ENCODE measurements around the gene SORCS2. TPM values are rescaled to one million over a fixed set of nuclear protein-coding genes. Genes with fewer than 3 reads are reported as not detected.

The SORCS2 gene
- total RNA-seq, 4 donors from 2014 or later: 0.48 to 1.8 (median 0.68) TPM; not detected in 1

- peaks cover 0 to 6% (median 0%) of the 10 kb centered on the region in 4 donors for H3K4me1 ChIP-seq
- WGBS, 2 donors (ENCODE audit: low coverage in 1 of 2): 65% methylated on average over 20 of the region's 22 CpGs; no CpG with 5 or more reads in 1 of the 2 donors
- no peaks in the 10 kb centered on the region for H3K9me3 ChIP-seq
- in situ Hi-C loops (cut with MboI; ENCODE audit: low pct_ligation_motif_present in 1 of 4, low pct_unique_long_range_greater_than_20kb in 1 of 4, low sequenced_read_pairs in 3 of 4): no loop called here
- H3K27ac ChIP-seq: no peak overlapping the region
- H3K4me3 ChIP-seq: no peak overlapping the region
- no peaks in the 10 kb centered on the region for H3K27me3 ChIP-seq
- DNase-seq: no peak
- TF ChIP-seq CTCF (IDR thresholded peaks at IDR 0.05): no peak
- TF ChIP-seq EP300 (IDR thresholded peaks at IDR 0.05; ENCODE audit: low read depth): no peak
- TF ChIP-seq POLR2A (IDR thresholded peaks at IDR 0.05): no peak
- TF ChIP-seq POLR2AphosphoS5 (IDR thresholded peaks at IDR 0.05): no peak
- no peaks in the 10 kb centered on the region for H3K36me3 ChIP-seq
- intact Hi-C loops (cut with DNase I; ENCODE audit: low total_unique reads): no loop called here
Observed at GRCh38 chr4:7328913-7329638, 136.7 kb downstream of the SORCS2 start.

GRCh38 chr4:7330031-7330596 lies 137.8 kb downstream of the SORCS2 start:
- in situ Hi-C loops (cut with MboI; ENCODE audit: low pct_ligation_motif_present in 1 of 4, low pct_unique_long_range_greater_than_20kb in 1 of 4, low sequenced_read_pairs in 3 of 4): no loop called here
- intact Hi-C loops (cut with DNase I; ENCODE audit: low total_unique reads): no loop called here
- no peaks in the 10 kb centered on the region for H3K9me3 ChIP-seq
- H3K36me3 ChIP-seq: no peaks in the 10 kb centered on the region
- no peak for TF ChIP-seq EP300 (IDR thresholded peaks at IDR 0.05; ENCODE audit: low read depth)
- no peak for TF ChIP-seq POLR2A (IDR thresholded peaks at IDR 0.05)
- no peak for TF ChIP-seq CTCF (IDR thresholded peaks at IDR 0.05)
- no peak for TF ChIP-seq POLR2AphosphoS5 (IDR thresholded peaks at IDR 0.05)
- H3K4me1 ChIP-seq: peaks cover 0 to 6% (median 0%) of the 10 kb centered on the region in 4 donors
- no peaks in the 10 kb centered on the region for H3K27me3 ChIP-seq
- DNase-seq: no peak
- no peak overlapping the region for H3K4me3 ChIP-seq
- no peak overlapping the region for H3K27ac ChIP-seq
- WGBS, 2 donors (ENCODE audit: low coverage in 1 of 2): 84 to 85% methylated on average over 6 to 17 of the region's 17 CpGs

- Histone ChIP-seq H3K27me3 (no peaks in the 10 kb centered on the region), H3K4me1 (peaks cover 0 to 11% (median 3%) of the 10 kb centered on the region in 4 donors), H3K9me3 (no peaks in the 10 kb centered on the region), H3K27ac (no peak overlapping the region), H3K4me3 (no peak overlapping the region), H3K36me3 (no peaks in the 10 kb centered on the region)
- 20 to 87% methylated on average over 1 to 22 of the region's 22 CpGs for WGBS, 2 donors (ENCODE audit: low coverage in 1 of 2)
- intact Hi-C loops (cut with DNase I; ENCODE audit: low total_unique reads) (no loop called here), in situ Hi-C loops (cut with MboI; ENCODE audit: low pct_ligation_motif_present in 1 of 4, low pct_unique_long_range_greater_than_20kb in 1 of 4, low sequenced_read_pairs in 3 of 4) (no loop called here)
- TF ChIP-seq POLR2AphosphoS5 (IDR thresholded peaks at IDR 0.05) (no peak), EP300 (IDR thresholded peaks at IDR 0.05; ENCODE audit: low read depth) (no peak), CTCF (IDR thresholded peaks at IDR 0.05) (no peak), POLR2A (IDR thresholded peaks at IDR 0.05) (no peak)
- no peak for DNase-seq
Observed at GRCh38 chr4:7330811-7331681, 138.7 kb downstream of the SORCS2 start.

GRCh38 chr4:7331682-7332000 lies 139.3 kb downstream of the SORCS2 start:
- Histone ChIP-seq H3K36me3 (no peaks in the 10 kb centered on the region), H3K9me3 (no peaks in the 10 kb centered on the region), H3K4me3 (no peak overlapping the region), H3K27me3 (no peaks in the 10 kb centered on the region), H3K4me1 (peaks cover 0 to 11% (median 3%) of the 10 kb centered on the region in 4 donors), H3K27ac (no peak overlapping the region)
- in situ Hi-C loops (cut with MboI; ENCODE audit: low pct_ligation_motif_present in 1 of 4, low pct_unique_long_range_greater_than_20kb in 1 of 4, low sequenced_read_pairs in 3 of 4): no loop called here
- TF ChIP-seq EP300 (IDR thresholded peaks at IDR 0.05; ENCODE audit: low read depth) (no peak), POLR2A (IDR thresholded peaks at IDR 0.05) (no peak), POLR2AphosphoS5 (IDR thresholded peaks at IDR 0.05) (no peak), CTCF (IDR thresholded peaks at IDR 0.05) (no peak)
- intact Hi-C loops (cut with DNase I; ENCODE audit: low total_unique reads): no loop called here
- WGBS, 2 donors (ENCODE audit: low coverage in 1 of 2): 80% methylated on average over 1 to 9 of the region's 11 CpGs
- no peak for DNase-seq
